ENCODE data around the gene TMPRSS11E.

DNA sequence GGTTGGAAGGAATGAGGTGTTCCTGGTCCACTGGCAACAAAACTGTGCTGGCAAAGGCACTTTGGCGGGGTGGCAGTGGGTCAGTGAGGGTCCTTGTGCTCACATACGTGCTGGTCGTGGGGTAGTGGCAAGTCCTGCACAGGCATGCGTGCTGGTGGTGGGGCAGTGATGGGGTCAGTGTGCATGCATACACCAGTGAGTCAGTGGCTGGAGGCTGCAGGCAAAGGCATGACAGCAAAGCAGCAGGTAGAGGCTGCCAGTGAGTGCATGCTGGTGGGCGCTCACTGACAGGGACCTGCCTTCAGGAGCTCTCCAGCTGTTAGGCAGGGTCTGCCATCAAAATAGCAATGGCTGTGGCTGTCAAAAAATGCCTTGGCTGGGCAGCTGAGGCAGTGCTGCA, 42.1 kb downstream of the TMPRSS11E start:
- TF ChIP-seq ELF4 (IDR thresholded peaks at IDR 0.05) (no peak), FOXA1 (IDR thresholded peaks at IDR 0.05) (no peak), ARNT (IDR thresholded peaks at IDR 0.05) (no peak), BHLHE40 (IDR thresholded peaks at IDR 0.05; ENCODE audit: borderline replicate concordance) (no peak), FOXM1 (IDR thresholded peaks at IDR 0.05; ENCODE audit: borderline replicate concordance) (no peak), CTBP1 (IDR thresholded peaks at IDR 0.05; ENCODE audit: borderline replicate concordance) (no peak), SP1 (IDR thresholded peaks at IDR 0.05) (no peak), PKNOX1 (IDR thresholded peaks at IDR 0.05) (no peak), FOXK2 (IDR thresholded peaks at IDR 0.05) (no peak)
